ENCODE data around the gene STPG4. TPM values are rescaled to one million over a fixed set of nuclear protein-coding genes. Genes with fewer than 3 reads are reported as not detected.
A peak's percentile ranks its signal among the peaks of the same experiment; 100 is the strongest.

STPG4 gene
- total RNA-seq, 1 donor from 2014 or later: not detected

GRCh38 chr2:47076126-47076506, 79.0 kb downstream of the STPG4 start:
- Histone ChIP-seq H3K9ac (ENCODE audit: low read depth in 1 of 3, low read length in 3 of 3) (no peak overlapping the region), H3K27ac (ENCODE audit: low read depth, low read length) (peak overlapping the region; percentile 44), H3K4me3 (ENCODE audit: low read length in 3 of 3) (no peak overlapping the region), H3K4me1 (ENCODE audit: control insufficient read depth in 3 of 3, insufficient read depth in 3 of 3, low read length in 3 of 3) (peaks cover 56 to 62% (median 60%) of the 10 kb centered on the region in 3 donors), H3K36me3 (ENCODE audit: control insufficient read depth in 3 of 3, insufficient read depth in 3 of 3, low read length in 3 of 3) (peaks cover 0 to 4% (median 0%) of the 10 kb centered on the region in 3 donors), H3K9me3 (ENCODE audit: control insufficient read depth in 3 of 3, low read length in 3 of 3) (no peaks in the 10 kb centered on the region), H3K27me3 (ENCODE audit: control insufficient read depth in 3 of 3, insufficient read depth in 3 of 3, low read length in 3 of 3) (no peaks in the 10 kb centered on the region)

GRCh38 chr2:47075361-47076125, 79.6 kb downstream of the STPG4 start:
- H3K27ac ChIP-seq (ENCODE audit: low read depth, low read length): peak overlapping the region; percentile 45
- H3K4me3 ChIP-seq (ENCODE audit: low read length in 3 of 3): no peak overlapping the region
- no peaks in the 10 kb centered on the region for H3K27me3 ChIP-seq (ENCODE audit: control insufficient read depth in 3 of 3, insufficient read depth in 3 of 3, low read length in 3 of 3)
- H3K36me3 ChIP-seq (ENCODE audit: control insufficient read depth in 3 of 3, insufficient read depth in 3 of 3, low read length in 3 of 3): peaks cover 0 to 4% (median 0%) of the 10 kb centered on the region in 3 donors
- H3K9ac ChIP-seq (ENCODE audit: low read depth in 1 of 3, low read length in 3 of 3): no peak overlapping the region
- H3K9me3 ChIP-seq (ENCODE audit: control insufficient read depth in 3 of 3, low read length in 3 of 3): no peaks in the 10 kb centered on the region
- H3K4me1 ChIP-seq (ENCODE audit: control insufficient read depth in 3 of 3, insufficient read depth in 3 of 3, low read length in 3 of 3): peaks cover 59 to 66% (median 63%) of the 10 kb centered on the region in 3 donors

GRCh38 chr2:47074691-47075090, 80.4 kb downstream of the STPG4 start:
- Histone ChIP-seq H3K27ac (ENCODE audit: low read depth, low read length) (no peak overlapping the region), H3K4me1 (ENCODE audit: control insufficient read depth in 3 of 3, insufficient read depth in 3 of 3, low read length in 3 of 3) (peaks cover 64 to 69% (median 67%) of the 10 kb centered on the region in 3 donors)

GRCh38 chr2:47073641-47074040, 81.5 kb downstream of the STPG4 start:
- Histone ChIP-seq H3K36me3 (ENCODE audit: control insufficient read depth in 3 of 3, insufficient read depth in 3 of 3, low read length in 3 of 3) (peaks cover 0 to 4% (median 0%) of the 10 kb centered on the region in 3 donors), H3K27me3 (ENCODE audit: control insufficient read depth in 3 of 3, insufficient read depth in 3 of 3, low read length in 3 of 3) (no peaks in the 10 kb centered on the region), H3K4me1 (ENCODE audit: control insufficient read depth in 3 of 3, insufficient read depth in 3 of 3, low read length in 3 of 3) (peaks cover 72 to 75% (median 73%) of the 10 kb centered on the region in 3 donors), H3K9ac (ENCODE audit: low read depth in 1 of 3, low read length in 3 of 3) (peak overlapping the region in 2 of 3 donors; percentile 54 to 57), H3K27ac (ENCODE audit: low read depth, low read length) (peak overlapping the region; percentile 93), H3K9me3 (ENCODE audit: control insufficient read depth in 3 of 3, low read length in 3 of 3) (no peaks in the 10 kb centered on the region), H3K4me3 (ENCODE audit: low read length in 3 of 3) (no peak overlapping the region)

More at GRCh38 chr2:47074691-47075090, 80.4 kb downstream of the STPG4 start:
- no peak overlapping the region for H3K4me3 ChIP-seq (ENCODE audit: low read length in 3 of 3)
- no peaks in the 10 kb centered on the region for H3K27me3 ChIP-seq (ENCODE audit: control insufficient read depth in 3 of 3, insufficient read depth in 3 of 3, low read length in 3 of 3)
- no peak overlapping the region for H3K9ac ChIP-seq (ENCODE audit: low read depth in 1 of 3, low read length in 3 of 3)
- H3K9me3 ChIP-seq (ENCODE audit: control insufficient read depth in 3 of 3, low read length in 3 of 3): no peaks in the 10 kb centered on the region
- peaks cover 0 to 4% (median 0%) of the 10 kb centered on the region in 3 donors for H3K36me3 ChIP-seq (ENCODE audit: control insufficient read depth in 3 of 3, insufficient read depth in 3 of 3, low read length in 3 of 3)

GRCh38 chr2:47073217-47073616, 81.9 kb downstream of the STPG4 start:
- Histone ChIP-seq H3K27me3 (ENCODE audit: control insufficient read depth in 3 of 3, insufficient read depth in 3 of 3, low read length in 3 of 3) (no peaks in the 10 kb centered on the region), H3K9me3 (ENCODE audit: control insufficient read depth in 3 of 3, low read length in 3 of 3) (no peaks in the 10 kb centered on the region), H3K36me3 (ENCODE audit: control insufficient read depth in 3 of 3, insufficient read depth in 3 of 3, low read length in 3 of 3) (peaks cover 0 to 4% (median 0%) of the 10 kb centered on the region in 3 donors), H3K4me3 (ENCODE audit: low read length in 3 of 3) (no peak overlapping the region), H3K4me1 (ENCODE audit: control insufficient read depth in 3 of 3, insufficient read depth in 3 of 3, low read length in 3 of 3) (peaks cover 76 to 79% (median 77%) of the 10 kb centered on the region in 3 donors), H3K27ac (ENCODE audit: low read depth, low read length) (peak overlapping the region; percentile 93), H3K9ac (ENCODE audit: low read depth in 1 of 3, low read length in 3 of 3) (peak overlapping the region in 2 of 3 donors; percentile 54 to 57)

- peaks cover 0 to 4% (median 0%) of the 10 kb centered on the region in 3 donors for H3K36me3 ChIP-seq (ENCODE audit: control insufficient read depth in 3 of 3, insufficient read depth in 3 of 3, low read length in 3 of 3)
- peak overlapping the region in 2 of 3 donors; percentile 54 to 57 for H3K9ac ChIP-seq (ENCODE audit: low read depth in 1 of 3, low read length in 3 of 3)
- peaks cover 81 to 84% (median 82%) of the 10 kb centered on the region in 3 donors for H3K4me1 ChIP-seq (ENCODE audit: control insufficient read depth in 3 of 3, insufficient read depth in 3 of 3, low read length in 3 of 3)
- H3K4me3 ChIP-seq (ENCODE audit: low read length in 3 of 3): no peak overlapping the region
- peak overlapping the region; percentile 93 for H3K27ac ChIP-seq (ENCODE audit: low read depth, low read length)
- H3K9me3 ChIP-seq (ENCODE audit: control insufficient read depth in 3 of 3, low read length in 3 of 3): no peaks in the 10 kb centered on the region
- H3K27me3 ChIP-seq (ENCODE audit: control insufficient read depth in 3 of 3, insufficient read depth in 3 of 3, low read length in 3 of 3): no peaks in the 10 kb centered on the region
Measured at GRCh38 chr2:47072728-47073191, 82.3 kb downstream of the STPG4 start.

DNA sequence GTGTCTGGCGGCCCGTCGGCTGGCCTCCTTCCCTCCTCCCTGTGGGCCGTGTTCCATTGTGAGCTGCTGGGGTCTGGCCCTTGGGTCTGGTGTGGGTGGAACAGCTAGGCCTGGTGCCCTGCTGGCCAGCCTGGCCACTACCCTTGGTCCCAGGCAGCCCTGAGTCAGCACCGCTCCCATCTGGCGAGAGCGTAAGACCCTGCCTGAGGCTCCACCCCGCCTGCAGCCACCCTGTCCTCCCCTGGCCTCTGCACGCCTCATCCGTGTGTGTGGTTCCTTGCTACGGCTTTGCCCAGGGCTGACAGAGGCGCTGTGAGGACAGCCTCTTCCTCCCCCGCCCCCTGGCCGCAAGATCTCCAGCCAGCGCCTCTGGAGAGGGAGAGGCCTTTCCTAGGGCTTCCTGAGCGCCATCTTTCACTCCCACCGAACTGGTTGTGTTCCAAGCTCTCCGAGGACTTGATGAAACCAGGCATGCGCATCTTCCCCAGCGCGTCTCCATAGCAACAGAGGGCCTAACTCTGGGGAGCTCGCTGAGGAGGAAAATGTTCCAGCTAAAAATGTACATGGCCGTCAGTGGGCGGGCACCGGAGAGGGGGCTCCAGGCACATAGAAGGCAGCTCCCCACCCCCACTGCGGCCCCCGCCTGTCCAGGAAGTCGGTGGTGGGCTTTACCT, 83.0 kb downstream of the STPG4 start:
- H3K9ac ChIP-seq (ENCODE audit: low read depth in 1 of 3, low read length in 3 of 3): peak overlapping the region; percentile 45 to 54 (median 50)
- no peaks in the 10 kb centered on the region for H3K9me3 ChIP-seq (ENCODE audit: control insufficient read depth in 3 of 3, low read length in 3 of 3)
- peak overlapping the region in 1 of 3 donors; percentile 6 for H3K4me3 ChIP-seq (ENCODE audit: low read length in 3 of 3)
- peaks cover 78 to 85% (median 84%) of the 10 kb centered on the region in 3 donors for H3K4me1 ChIP-seq (ENCODE audit: control insufficient read depth in 3 of 3, insufficient read depth in 3 of 3, low read length in 3 of 3)
- H3K27me3 ChIP-seq (ENCODE audit: control insufficient read depth in 3 of 3, insufficient read depth in 3 of 3, low read length in 3 of 3): no peaks in the 10 kb centered on the region
- H3K36me3 ChIP-seq (ENCODE audit: control insufficient read depth in 3 of 3, insufficient read depth in 3 of 3, low read length in 3 of 3): peaks cover 0 to 4% (median 0%) of the 10 kb centered on the region in 3 donors
- peak overlapping the region; percentile 93 for H3K27ac ChIP-seq (ENCODE audit: low read depth, low read length)

- H3K9me3 ChIP-seq (ENCODE audit: control insufficient read depth in 3 of 3, low read length in 3 of 3): no peaks in the 10 kb centered on the region
- H3K9ac ChIP-seq (ENCODE audit: low read depth in 1 of 3, low read length in 3 of 3): peak overlapping the region; percentile 43 to 50 (median 45)
- H3K36me3 ChIP-seq (ENCODE audit: control insufficient read depth in 3 of 3, insufficient read depth in 3 of 3, low read length in 3 of 3): peaks cover 0 to 4% (median 0%) of the 10 kb centered on the region in 3 donors
- peak overlapping the region; percentile 93 for H3K27ac ChIP-seq (ENCODE audit: low read depth, low read length)
- H3K4me1 ChIP-seq (ENCODE audit: control insufficient read depth in 3 of 3, insufficient read depth in 3 of 3, low read length in 3 of 3): peaks cover 71 to 78% (median 78%) of the 10 kb centered on the region in 3 donors
- peak overlapping the region in 1 of 3 donors; percentile 13 for H3K4me3 ChIP-seq (ENCODE audit: low read length in 3 of 3)
- no peaks in the 10 kb centered on the region for H3K27me3 ChIP-seq (ENCODE audit: control insufficient read depth in 3 of 3, insufficient read depth in 3 of 3, low read length in 3 of 3)
Measured at GRCh38 chr2:47070920-47071824, 83.9 kb downstream of the STPG4 start.

DNA sequence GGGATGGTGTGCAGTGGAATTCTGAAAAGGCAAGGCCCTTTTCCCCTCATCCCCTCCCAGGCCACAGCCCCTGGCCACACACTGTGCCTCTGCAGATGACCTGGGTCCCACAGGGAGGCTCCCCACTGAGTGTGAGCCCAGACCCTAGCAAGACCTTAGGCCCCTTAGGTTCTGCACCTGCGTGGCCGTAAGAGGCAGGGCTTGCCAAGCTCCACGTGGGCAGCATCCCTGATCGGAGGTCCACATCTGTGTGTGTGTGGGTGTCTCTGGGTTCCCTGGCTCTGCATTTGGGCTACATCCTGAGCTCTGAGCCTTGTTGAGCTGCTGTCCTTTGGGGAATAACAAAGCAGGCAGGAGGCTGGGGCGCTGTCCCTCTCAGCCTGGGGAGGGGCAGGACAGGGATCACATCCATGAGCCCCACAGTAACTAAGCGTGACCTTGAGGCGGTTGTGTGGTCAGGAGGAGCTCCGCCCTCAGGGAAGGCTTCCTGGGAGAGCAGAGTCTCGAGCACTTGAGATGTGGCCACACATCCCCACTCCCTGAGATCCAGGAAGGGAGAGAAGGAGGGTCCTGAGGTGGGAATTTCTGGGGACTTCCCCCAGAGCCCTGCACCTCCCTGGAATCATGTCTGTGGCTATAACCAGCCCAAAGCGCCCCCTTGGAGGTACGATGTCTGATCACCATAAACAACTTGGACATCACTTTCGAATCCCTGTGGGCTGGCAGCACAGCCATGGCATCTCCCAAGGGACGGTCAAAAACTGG, 84.8 kb downstream of the STPG4 start:
- Histone ChIP-seq H3K9ac (ENCODE audit: low read depth in 1 of 3, low read length in 3 of 3) (peak overlapping the region in 2 of 3 donors; percentile 20 to 57), H3K27me3 (ENCODE audit: control insufficient read depth in 3 of 3, insufficient read depth in 3 of 3, low read length in 3 of 3) (no peaks in the 10 kb centered on the region), H3K4me3 (ENCODE audit: low read length in 3 of 3) (peak overlapping the region in 1 of 3 donors; percentile 45), H3K9me3 (ENCODE audit: control insufficient read depth in 3 of 3, low read length in 3 of 3) (no peaks in the 10 kb centered on the region), H3K36me3 (ENCODE audit: control insufficient read depth in 3 of 3, insufficient read depth in 3 of 3, low read length in 3 of 3) (peaks cover 0 to 4% (median 0%) of the 10 kb centered on the region in 3 donors), H3K27ac (ENCODE audit: low read depth, low read length) (peak overlapping the region; percentile 93), H3K4me1 (ENCODE audit: control insufficient read depth in 3 of 3, insufficient read depth in 3 of 3, low read length in 3 of 3) (peaks cover 65 to 78% (median 78%) of the 10 kb centered on the region in 3 donors)
